ENCODE measurements around the gene EFCAB10.

GRCh38 chr7:105602325-105603305 lies 21.3 kb upstream of the EFCAB10 start:
- TF ChIP-seq TAF1 (IDR thresholded peaks at IDR 0.05; ENCODE audit: borderline replicate concordance, low read depth, low read length) (no peak), POLR2A (IDR thresholded peaks at IDR 0.05; ENCODE audit: low read depth, low read length) (no peak)
